Caco-2 (cell line): ENCODE data around the gene GABRG3. TPM values are rescaled to one million over a fixed set of nuclear protein-coding genes. Genes with fewer than 3 reads are reported as not detected.

Source experiments
- BruUV-seq: library from RNA; stranded (reverse); fragments of 400-500 nt; replicated peaks from 2 replicates; lab custom pipeline; 2021; lab: Mats Ljungman, UMichigan
- CTCF ChIA-PET: fragments of 300-600 bp; sonication (Branson Sonifier 250); formaldehyde crosslinking; loops from one replicate; lab custom pipeline; 2022; ENCODE audit warnings: antibody characterized with exemption; lab: Charles Lee
- POLR2A ChIA-PET: fragments of 300-600 bp; sonication (Branson Sonifier 250); formaldehyde crosslinking; loops from one replicate; lab custom pipeline; 2022; ENCODE audit warnings: antibody characterized with exemption; lab: Charles Lee
- DNase-seq, 2 experiments: peaks; one replicate each; pipeline versions ENCODE4 v3.0.0 to v3.0.0-alpha.2; 2020 to 2022
- H3K27me3 ChIP-seq: replicated peaks from 2 replicates; pipeline ENCODE4 v1.6.0; 2011; ENCODE audit warnings: low read length; ENCODE audit not compliant: control insufficient read depth, insufficient read depth
- H3K36me3 ChIP-seq: 2 replicates; pipeline ENCODE4 v1.5.1; 2011; ENCODE audit warnings: low read length; ENCODE audit not compliant: control insufficient read depth, insufficient read depth
- H3K4me1 ChIP-seq: fragments of 250-450 bp; sonication (Bioruptor Pico); 2 replicates; pipeline ENCODE4 v1.5.1; 2020; ENCODE audit warnings: mild to moderate bottlenecking
- H3K4me3 ChIP-seq: 2 replicates; pipeline ENCODE4 v1.5.1; 2011; ENCODE audit warnings: low read depth, mild to moderate bottlenecking, control low read depth, low read length
- H3K9me3 ChIP-seq: fragments of 250-450 bp; sonication (Bioruptor Pico); 2 replicates; pipeline ENCODE4 v1.5.1; 2020; ENCODE audit warnings: mild to moderate bottlenecking, moderate library complexity
- H3K27ac Mint-ChIP-seq: one replicate; pipeline ENCODE4 v1.8.0; 2022; ENCODE audit warnings: mixed read lengths; ENCODE audit not compliant: unreplicated experiment
- H3K27me3 Mint-ChIP-seq: one replicate; pipeline ENCODE4 v1.8.0; 2022; ENCODE audit warnings: mixed read lengths; ENCODE audit not compliant: insufficient read depth, unreplicated experiment
- H3K36me3 Mint-ChIP-seq: one replicate; pipeline ENCODE4 v1.8.0; 2022; ENCODE audit warnings: mild to moderate bottlenecking, mixed read lengths; ENCODE audit not compliant: insufficient read depth, unreplicated experiment
- H3K4me1 Mint-ChIP-seq: one replicate; pipeline ENCODE4 v1.8.0; 2022; ENCODE audit warnings: low read depth, mixed read lengths; ENCODE audit not compliant: unreplicated experiment
- H3K4me3 Mint-ChIP-seq: one replicate; pipeline ENCODE4 v1.8.0; 2022; ENCODE audit warnings: mild to moderate bottlenecking, moderate library complexity, mixed read lengths; ENCODE audit not compliant: unreplicated experiment
- H3K9me3 Mint-ChIP-seq: one replicate; pipeline ENCODE4 v1.8.0; 2022; ENCODE audit warnings: mixed read lengths; ENCODE audit not compliant: unreplicated experiment
- intact Hi-C: fragments of 100-400 bp; cut with micrococcal nuclease; formaldehyde crosslinking; loops from one replicate; pipeline ENCODE4 v1.10.0; 2022; ENCODE audit not compliant: unreplicated experiment
- total RNA-seq: library from RNA; stranded (reverse); gene quantifications from 2 replicates; pipeline ENCODE4 v1.2.3, GENCODE V29; 2022
- TF ChIP-seq, protein P1 (sequence below), 2 experiments: fragments of 200-600 bp in 1 of 2; IDR thresholded peaks; 1 replicate in 1 of 2; 2 replicates in 1 of 2; pipeline versions ENCODE4 v1.5.1 to v1.8.0; 2011 to 2022; ENCODE audit warnings: antibody characterized with exemption in 1 of 2, control low read depth in 1 of 2, inconsistent platforms in 1 of 2, low read depth in 1 of 2, low read length in 1 of 2, mild to moderate bottlenecking in 1 of 2, moderate library complexity in 1 of 2; ENCODE audit not compliant: insufficient read depth in 1 of 2, severe bottlenecking in 1 of 2, unreplicated experiment in 1 of 2

GABRG3 gene
- total RNA-seq, 1 experiment from 2014 or later = not detected

DNA sequence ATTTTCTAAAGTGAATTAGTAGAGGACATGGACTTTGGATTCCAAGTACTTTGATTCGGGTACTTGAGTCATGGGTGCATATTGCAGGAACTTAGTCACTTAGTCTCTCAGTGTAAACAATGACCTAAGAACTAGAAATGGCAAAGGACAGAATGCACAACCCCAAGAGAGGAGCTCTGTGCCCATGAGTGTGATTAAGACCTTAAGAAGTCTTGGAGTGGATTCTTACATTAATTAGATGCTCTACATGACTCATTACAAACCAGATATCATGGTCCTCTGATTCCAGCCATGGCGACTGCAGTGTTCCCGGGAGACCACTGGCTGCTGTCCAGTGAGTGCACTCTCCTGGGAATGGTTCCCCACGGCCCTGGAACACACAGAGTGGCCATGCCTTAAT is 251.5 kb downstream of the GABRG3 start:
- ChIA-PET CTCF (no interaction called here), POLR2A (no interaction called here)
- H3K4me3 ChIP-seq = no peak overlapping the region
- H3K4me1 ChIP-seq = no peaks in the 10 kb centered on the region
- Mint-ChIP-seq H3K9me3 (no peaks in the 10 kb centered on the region), H3K4me3 (no peak overlapping the region), H3K27me3 (peaks cover 3% of the 10 kb centered on the region), H3K4me1 (no peaks in the 10 kb centered on the region), H3K36me3 (no peaks in the 10 kb centered on the region), H3K27ac (no peak overlapping the region)
- TF ChIP-seq, protein P1, sequence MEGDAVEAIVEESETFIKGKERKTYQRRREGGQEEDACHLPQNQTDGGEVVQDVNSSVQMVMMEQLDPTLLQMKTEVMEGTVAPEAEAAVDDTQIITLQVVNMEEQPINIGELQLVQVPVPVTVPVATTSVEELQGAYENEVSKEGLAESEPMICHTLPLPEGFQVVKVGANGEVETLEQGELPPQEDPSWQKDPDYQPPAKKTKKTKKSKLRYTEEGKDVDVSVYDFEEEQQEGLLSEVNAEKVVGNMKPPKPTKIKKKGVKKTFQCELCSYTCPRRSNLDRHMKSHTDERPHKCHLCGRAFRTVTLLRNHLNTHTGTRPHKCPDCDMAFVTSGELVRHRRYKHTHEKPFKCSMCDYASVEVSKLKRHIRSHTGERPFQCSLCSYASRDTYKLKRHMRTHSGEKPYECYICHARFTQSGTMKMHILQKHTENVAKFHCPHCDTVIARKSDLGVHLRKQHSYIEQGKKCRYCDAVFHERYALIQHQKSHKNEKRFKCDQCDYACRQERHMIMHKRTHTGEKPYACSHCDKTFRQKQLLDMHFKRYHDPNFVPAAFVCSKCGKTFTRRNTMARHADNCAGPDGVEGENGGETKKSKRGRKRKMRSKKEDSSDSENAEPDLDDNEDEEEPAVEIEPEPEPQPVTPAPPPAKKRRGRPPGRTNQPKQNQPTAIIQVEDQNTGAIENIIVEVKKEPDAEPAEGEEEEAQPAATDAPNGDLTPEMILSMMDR (IDR thresholded peaks at IDR 0.05; ENCODE audit: insufficient read depth in 1 of 2, low read depth in 1 of 2, low read length in 1 of 2, severe bottlenecking in 1 of 2, unreplicated experiment in 1 of 2) = no peak
- H3K27me3 ChIP-seq = no peaks in the 10 kb centered on the region
- no peak for DNase-seq
- no peaks in the 10 kb centered on the region for H3K36me3 ChIP-seq
- no TSS peak for BruUV-seq
- H3K9me3 ChIP-seq = no peaks in the 10 kb centered on the region
- intact Hi-C loops = no loop called here

DNA sequence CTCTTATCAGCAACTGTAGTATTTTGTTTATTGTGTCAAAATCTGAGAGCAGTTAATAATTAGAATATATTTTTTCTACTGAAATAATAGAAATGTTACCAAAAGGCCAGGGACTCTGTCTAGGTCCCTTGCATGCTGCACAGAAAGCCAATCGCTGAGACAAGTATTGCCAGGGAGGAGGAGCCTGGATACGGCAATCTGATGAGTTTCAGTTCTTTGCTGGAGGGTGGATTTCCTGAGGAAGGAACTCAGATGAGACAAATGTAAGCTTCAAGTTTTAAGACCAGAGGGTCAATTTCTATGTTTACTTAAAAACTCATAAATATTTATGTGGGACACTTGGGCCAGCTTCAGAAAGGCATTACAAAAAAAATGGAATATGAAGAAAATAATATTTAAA is 252.2 kb downstream of the GABRG3 start:
- H3K4me1 ChIP-seq = no peaks in the 10 kb centered on the region
- Mint-ChIP-seq H3K27me3 (peaks cover 3% of the 10 kb centered on the region), H3K4me3 (no peak overlapping the region), H3K9me3 (peaks cover 5% of the 10 kb centered on the region), H3K27ac (no peak overlapping the region), H3K4me1 (no peaks in the 10 kb centered on the region), H3K36me3 (no peaks in the 10 kb centered on the region)
- no peaks in the 10 kb centered on the region for H3K9me3 ChIP-seq
- no TSS peak for BruUV-seq
- H3K36me3 ChIP-seq = no peaks in the 10 kb centered on the region
- no peaks in the 10 kb centered on the region for H3K27me3 ChIP-seq
- ChIA-PET POLR2A (no interaction called here), CTCF (no interaction called here)
- no peak for DNase-seq
- intact Hi-C loops = no loop called here
- TF ChIP-seq, protein P1 (IDR thresholded peaks at IDR 0.05; ENCODE audit: insufficient read depth in 1 of 2, low read depth in 1 of 2, low read length in 1 of 2, severe bottlenecking in 1 of 2, unreplicated experiment in 1 of 2) = no peak
- H3K4me3 ChIP-seq = no peak overlapping the region

GRCh38 chr15:27231811-27232210 is 260.8 kb downstream of the GABRG3 start:
- Histone ChIP-seq H3K4me3 (no peak overlapping the region), H3K9me3 (no peaks in the 10 kb centered on the region; the same call in 1 of the 2 replicates), H3K4me1 (peaks cover 13% of the 10 kb centered on the region; the same call in 1 of the 2 replicates), H3K36me3 (no peaks in the 10 kb centered on the region), H3K27me3 (no peaks in the 10 kb centered on the region)
- POLR2A ChIA-PET = no interaction called here
- intact Hi-C loops = no loop called here
- Mint-ChIP-seq H3K4me3 (no peak overlapping the region), H3K27ac (no peak overlapping the region), H3K9me3 (peaks cover 9% of the 10 kb centered on the region), H3K27me3 (no peaks in the 10 kb centered on the region), H3K4me1 (no peaks in the 10 kb centered on the region), H3K36me3 (no peaks in the 10 kb centered on the region)
- no TSS peak for BruUV-seq
- TF ChIP-seq, protein P1 (IDR thresholded peaks at IDR 0.05; ENCODE audit: insufficient read depth in 1 of 2, low read depth in 1 of 2, low read length in 1 of 2, severe bottlenecking in 1 of 2, unreplicated experiment in 1 of 2) = no peak
- no peak for DNase-seq
- CTCF ChIA-PET = no interaction called here
